Fibroblast of skin of left quadriceps (primary cell): ENCODE data around the gene XYLB.
"Not testable (repeated sequence)": the region's sequence is repeated elsewhere in the genome, so short reads cannot be mapped to it uniquely, and the experiment has no call there.

Experiments
- DNase-seq, 2 experiments: peaks; one replicate each; pipeline ENCODE4 v3.0.0-alpha.2; 2013; ENCODE audit warnings: low read depth in 2 of 2

XYLB gene

DNA sequence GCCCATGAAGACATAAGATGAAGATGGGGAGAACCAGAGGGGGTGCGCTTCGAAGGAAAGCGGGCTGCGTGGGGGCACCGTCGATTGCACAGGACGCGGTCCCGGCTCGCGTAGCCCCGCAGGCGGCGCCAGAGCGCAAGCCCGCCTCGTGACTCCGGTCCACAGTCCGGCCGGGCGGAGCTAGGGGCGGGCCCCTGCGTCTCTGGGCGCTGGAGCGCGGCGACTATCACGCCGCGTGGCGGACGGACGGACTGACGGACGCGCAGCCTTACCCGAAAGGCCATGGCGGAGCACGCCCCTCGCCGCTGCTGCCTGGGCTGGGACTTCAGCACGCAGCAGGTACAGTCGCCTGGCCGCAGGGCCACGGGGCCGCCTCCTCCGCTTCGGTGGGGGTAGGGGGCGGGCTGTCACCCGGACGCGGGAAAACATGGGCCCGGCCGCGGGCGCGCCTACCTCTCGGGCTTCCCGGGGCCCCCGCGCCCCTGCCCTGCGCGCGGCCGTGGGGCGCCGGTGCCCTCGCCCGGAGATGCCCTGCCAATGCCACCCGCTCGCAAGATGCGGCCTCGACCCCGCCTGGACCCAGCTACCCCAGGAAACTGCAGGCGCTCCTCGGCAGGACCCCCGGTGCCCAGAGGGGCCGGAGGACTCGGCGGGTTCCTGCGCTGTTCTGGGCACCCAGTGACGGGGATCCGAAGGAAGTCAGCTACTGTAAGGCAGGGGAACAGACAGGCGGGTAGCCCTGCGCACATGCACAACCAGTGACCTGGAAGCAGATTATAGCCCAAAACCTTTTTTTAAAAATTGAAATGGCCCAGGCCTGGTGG lies at the start of gene XYLB:
Gene XYLB (plus strand): TSS at position 199 of the 824 bp plus-strand sequence. CDS start 84 bp downstream, at position 283.
- peak; percentile 35 to 52 for DNase-seq

GRCh38 chr3:38297053-38297452 lies 49.5 kb upstream of the XYLB start:
- not testable (repeated sequence) for DNase-seq

DNA sequence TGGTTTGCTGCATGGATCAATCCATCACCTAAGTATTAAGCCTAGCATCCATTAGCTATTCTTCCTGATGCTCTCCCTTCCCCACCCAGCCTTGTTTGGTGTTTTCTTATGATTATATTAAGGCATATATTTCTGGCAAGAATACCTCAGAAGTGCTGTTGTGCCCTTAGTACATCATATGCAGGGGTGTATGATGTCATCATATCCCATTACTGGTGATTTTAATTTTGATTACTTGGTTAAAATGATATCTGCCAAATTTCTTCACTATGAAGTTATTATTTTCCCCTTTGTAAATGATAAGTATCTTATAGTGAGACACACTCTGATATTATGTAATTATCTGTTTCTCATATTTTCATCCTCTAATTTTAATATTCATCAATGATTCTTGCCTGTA lies 49.0 kb upstream of the XYLB start:
- DNase-seq = no peak

GRCh38 chr3:38297947-38298711 lies 48.5 kb upstream of the XYLB start:
- no peak for DNase-seq

- DNase-seq = no peak
These were observed 39.6 kb upstream of the XYLB start for GRCh38 chr3:38306941-38307340.

GRCh38 chr3:38307599-38307998 lies 39.0 kb upstream of the XYLB start:
- DNase-seq = no peak

DNA sequence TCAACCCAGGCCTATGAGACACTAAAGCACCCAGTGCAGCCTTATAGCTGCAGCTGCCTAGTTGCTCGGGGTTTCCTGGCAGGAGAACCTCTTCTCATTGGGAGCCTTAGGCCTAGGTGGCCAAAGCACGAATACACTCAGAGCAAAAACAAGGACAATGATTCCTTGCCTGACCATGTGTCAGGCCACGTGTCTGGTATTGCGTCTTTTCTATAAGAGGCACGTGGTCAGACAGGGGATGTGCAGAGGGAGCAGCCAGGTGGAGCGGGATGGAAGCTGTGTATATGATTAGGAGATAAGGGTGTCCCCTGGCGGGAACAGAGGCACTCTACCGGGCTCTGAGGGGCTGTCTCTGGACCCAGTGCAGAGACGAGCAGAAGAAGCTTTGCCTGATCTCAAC lies 38.1 kb upstream of the XYLB start:
- no peak for DNase-seq

GRCh38 chr3:38311476-38311875 lies 35.1 kb upstream of the XYLB start:
- DNase-seq = no peak

DNA sequence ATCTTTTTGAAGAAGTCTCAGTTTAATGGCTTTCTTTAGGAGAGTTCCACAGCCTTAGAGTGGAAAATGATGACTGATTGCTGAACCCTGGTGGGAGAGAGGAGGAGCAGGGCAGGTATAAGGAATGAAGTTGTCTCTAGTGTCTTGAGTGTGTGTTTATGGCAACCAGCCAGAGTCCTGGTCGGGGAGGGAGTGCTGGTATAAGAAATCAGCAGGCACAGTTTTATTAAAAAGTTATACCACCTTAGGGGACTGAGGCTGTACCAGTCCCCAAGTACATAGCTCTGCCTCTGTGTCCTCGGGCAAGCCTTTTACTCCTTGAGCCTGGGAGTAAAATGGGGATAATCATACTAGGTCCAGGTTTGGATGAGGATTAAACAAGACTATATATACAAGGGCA lies 34.6 kb upstream of the XYLB start:
- DNase-seq = no peak

GRCh38 chr3:38312356-38312755 lies 34.2 kb upstream of the XYLB start:
- no peak for DNase-seq

DNA sequence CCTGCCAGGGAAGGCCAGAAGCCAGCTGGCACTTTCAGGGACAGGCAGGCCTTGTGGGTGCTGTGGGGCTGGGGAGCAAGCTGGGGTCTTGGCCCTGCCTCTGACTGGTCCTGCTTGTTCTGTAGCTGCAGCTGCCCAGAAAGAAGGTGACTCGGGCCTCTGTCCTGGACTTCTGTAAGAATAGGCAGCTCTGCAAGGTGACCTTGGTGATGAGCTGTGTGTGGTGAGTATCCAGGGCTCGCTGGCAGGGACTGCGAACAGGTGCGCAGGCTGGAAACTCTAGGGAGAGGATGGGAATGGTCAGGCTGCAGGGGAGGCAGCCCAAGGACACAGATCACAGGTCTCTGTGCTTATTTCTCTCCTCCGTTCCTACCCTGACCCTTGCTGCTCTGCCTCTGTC lies 33.3 kb upstream of the XYLB start:
- no peak for DNase-seq

- no peak for DNase-seq
These were observed 32.9 kb upstream of the XYLB start for GRCh38 chr3:38313695-38314094.

GRCh38 chr3:38314112-38314763 lies 32.3 kb upstream of the XYLB start:
- no peak for DNase-seq

DNA sequence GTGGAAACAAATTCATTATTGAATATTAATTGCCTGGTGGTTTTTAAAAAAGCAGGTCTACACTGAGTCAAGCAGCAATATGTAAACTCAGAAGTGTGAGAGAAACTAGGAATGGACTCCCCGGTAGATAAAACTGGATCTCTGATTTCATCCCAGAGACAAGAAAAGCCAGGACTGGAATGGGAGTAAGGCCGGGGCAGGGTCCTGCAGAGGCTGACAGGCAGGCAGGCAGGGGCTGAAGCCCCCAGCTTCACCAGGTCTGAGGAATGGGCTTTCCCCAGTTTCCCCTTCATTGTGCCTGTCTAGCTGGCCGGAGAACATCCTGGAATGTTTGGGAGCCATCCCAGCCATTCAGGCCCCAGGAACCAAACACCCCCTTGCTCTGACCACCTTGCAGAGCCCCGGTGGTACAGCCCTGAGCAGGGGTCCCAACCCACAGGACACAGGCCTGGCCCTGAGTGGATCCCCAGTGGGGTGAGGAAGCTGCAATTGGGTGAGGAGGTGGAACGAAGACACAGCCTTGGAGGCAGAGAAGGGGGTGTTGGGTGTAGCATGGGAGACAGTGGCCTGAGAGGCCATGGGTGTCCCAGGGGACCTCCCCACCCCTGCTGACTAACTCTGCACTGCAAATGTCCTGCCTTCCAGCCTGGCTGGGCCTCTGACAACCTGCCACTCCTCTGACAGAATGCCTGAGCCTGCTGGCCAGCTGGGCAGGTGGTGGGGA lies 31.7 kb upstream of the XYLB start:
- DNase-seq = no peak

DNA sequence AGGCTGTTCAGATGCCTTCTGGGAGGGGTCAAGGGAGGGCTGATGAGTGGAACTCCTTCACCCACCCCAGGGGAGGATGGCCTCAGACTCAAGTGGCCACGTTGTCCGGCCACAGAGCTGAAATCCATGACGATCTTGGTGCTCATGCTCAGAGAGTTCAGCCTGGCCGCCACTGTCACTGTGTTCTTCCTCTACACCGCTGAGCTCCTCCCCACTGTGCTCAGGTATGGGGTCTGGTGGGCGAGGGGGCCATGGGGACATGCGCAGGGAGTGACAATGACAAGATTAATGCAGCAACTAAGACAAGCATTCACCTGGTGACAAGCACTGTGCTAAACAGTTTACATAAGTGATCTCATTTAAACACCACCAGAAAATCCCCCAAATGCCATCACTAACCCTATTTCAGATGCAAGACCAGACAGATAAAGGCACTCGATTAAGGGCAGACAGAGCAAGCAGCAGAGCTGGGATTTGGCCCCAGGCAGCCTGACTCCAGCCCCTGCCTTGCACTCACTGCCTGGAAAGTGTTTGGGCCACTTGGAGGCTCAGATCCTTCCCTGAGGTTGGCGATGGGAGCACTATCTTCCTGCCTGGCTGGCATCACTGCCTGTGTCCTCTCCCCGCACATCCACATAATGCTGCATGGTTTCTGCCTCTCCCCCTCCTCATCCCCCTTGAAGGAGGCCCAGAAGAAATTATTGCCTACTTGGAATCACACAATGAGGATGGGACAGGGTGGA lies 30.9 kb upstream of the XYLB start:
- DNase-seq = no peak

DNA sequence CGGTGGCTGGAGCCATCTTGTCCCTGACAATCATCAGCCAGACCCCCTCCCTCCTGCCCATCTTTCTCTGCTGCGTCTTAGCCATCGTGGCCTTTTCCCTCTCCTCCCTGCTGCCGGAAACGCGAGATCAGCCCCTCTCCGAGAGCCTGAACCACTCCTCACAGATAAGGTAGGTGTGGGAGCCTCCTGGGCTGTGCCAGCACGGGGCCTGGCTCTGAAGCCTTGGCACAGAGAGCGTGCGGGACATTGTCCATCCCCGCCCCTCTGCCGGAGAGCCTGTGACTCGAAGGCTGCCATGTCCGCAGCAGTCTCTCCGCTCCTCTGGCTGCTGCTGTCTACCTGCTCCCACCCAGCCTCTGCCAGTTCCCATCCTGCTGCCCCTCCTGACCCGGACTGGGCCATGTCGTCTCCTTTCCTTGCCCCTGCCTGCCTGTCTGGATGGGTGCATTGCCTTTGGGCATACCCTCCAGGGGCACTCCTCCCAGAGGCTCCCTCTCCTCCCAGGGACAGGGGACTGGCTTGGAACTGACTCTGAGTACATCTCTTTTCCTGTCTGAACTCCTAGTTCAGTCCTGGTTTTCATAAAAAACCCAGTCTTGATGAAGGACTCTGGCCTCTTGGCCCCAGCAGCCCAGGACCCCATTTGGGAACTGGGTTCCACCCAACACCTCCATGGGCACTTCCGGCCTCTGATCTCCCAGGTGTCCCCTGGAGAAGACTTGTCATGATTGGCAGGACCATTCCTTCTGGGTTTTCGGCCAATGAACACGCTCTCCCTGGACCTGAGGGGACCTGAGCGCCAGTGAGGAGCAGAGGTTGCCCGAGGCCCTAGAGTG lies 30.0 kb upstream of the XYLB start:
- DNase-seq = no peak

GRCh38 chr3:38317192-38317759 lies 29.3 kb upstream of the XYLB start:
- no peak for DNase-seq

DNA sequence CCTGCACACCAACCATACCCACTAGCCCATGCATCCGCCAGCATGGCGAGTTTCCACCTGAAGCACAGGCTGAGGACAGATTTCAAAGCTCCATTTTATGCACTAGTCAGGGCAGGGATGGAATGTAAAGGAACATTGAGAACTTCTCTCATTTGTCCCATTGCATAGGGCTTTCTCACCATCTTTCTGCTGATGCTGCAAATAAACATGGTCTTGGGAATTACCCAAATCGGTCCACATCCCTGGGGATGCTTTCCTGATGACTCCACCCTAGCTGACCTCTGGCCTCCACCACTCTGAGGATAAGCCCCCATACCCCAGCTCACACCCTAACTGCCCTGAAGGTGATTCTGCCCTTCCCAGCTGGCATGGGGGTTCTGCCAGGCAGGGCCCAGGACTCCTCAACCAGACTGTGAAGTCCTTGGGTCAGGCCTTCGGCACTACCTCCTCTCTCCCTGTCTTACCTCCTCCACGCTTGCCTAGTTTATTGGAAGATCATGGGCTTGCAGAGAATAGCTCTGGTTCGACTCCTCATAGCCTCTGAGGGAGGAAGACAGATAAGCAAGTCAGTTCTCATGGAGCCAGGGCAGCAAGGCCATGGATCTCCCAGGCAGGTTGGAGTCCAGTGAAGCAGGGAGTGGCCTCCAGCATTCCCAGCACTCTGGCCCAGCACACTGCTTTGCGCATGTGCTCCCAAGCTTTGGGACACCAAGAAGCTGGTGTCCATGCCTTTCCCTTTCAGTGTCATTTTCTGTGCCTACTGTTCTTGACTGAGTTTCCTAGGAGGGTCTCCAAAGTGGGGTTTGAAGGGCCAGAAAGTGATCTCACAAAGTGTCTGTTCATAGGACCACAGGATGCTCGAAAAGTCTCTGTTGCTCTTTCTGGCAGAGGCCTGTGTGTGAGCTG lies 27.6 kb upstream of the XYLB start:
- no peak for DNase-seq

- DNase-seq = not testable (repeated sequence)
These were observed 25.9 kb upstream of the XYLB start for GRCh38 chr3:38320638-38321037.
